ENCODE results near the gene TIMM10. TPM values are rescaled to one million over a fixed set of nuclear protein-coding genes. Genes with fewer than 3 reads are reported as not detected.

The TIMM10 gene
- polyA plus RNA-seq, 3 donors, result 30.4 to 62.1 (median 58.3) TPM

DNA sequence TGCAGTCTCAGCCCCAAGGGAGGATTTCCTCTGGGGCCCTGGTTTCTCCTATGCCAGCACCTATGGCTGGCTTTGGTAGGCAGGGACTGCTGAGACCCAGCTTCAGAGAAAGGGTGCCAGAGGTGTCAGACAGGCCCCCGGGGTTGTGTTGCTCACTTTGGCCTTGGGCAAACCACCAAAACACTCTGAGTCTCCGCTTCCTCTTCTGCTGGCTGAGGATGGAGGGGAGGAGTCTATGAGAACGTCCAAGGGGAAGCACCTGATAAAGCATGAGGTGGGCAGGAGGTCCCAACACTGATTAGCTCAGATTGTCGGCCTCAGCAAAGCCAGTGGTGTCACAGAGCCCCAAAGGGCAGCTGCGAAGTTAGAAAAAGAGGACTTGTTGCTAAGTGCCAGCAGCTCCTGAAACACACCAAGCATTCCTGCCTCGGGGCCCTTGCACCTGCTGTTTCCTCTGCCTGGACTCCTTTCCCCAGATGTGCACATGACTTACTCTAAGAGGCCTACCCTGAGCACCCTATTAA lies 17.4 kb upstream of the TIMM10 start:
- no peak overlapping the region for H3K9ac ChIP-seq (ENCODE audit: insufficient read depth, low read length, poor library complexity, severe bottlenecking)
- no peaks in the 10 kb centered on the region for H3K79me2 ChIP-seq (ENCODE audit: insufficient read depth, low read length)
- no peaks in the 10 kb centered on the region for H3K27me3 ChIP-seq (ENCODE audit: control insufficient read depth in 2 of 2, insufficient read depth in 2 of 2, low read length in 2 of 2)
- no peaks in the 10 kb centered on the region for H3K9me3 ChIP-seq (replicated peaks in 1 of 2; ENCODE audit: control insufficient read depth in 1 of 2, insufficient read depth in 1 of 2, low read length in 2 of 2)
- no peak overlapping the region for H3K4me3 ChIP-seq (replicated peaks in 1 of 3; ENCODE audit: low read depth in 2 of 3, low read length in 3 of 3)
- TF ChIP-seq, protein P1, sequence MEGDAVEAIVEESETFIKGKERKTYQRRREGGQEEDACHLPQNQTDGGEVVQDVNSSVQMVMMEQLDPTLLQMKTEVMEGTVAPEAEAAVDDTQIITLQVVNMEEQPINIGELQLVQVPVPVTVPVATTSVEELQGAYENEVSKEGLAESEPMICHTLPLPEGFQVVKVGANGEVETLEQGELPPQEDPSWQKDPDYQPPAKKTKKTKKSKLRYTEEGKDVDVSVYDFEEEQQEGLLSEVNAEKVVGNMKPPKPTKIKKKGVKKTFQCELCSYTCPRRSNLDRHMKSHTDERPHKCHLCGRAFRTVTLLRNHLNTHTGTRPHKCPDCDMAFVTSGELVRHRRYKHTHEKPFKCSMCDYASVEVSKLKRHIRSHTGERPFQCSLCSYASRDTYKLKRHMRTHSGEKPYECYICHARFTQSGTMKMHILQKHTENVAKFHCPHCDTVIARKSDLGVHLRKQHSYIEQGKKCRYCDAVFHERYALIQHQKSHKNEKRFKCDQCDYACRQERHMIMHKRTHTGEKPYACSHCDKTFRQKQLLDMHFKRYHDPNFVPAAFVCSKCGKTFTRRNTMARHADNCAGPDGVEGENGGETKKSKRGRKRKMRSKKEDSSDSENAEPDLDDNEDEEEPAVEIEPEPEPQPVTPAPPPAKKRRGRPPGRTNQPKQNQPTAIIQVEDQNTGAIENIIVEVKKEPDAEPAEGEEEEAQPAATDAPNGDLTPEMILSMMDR (IDR thresholded peaks at IDR 0.05), result no peak
- peaks cover 45 to 63% of the 10 kb centered on the region in 2 donors for H3K36me3 ChIP-seq (replicated peaks in 1 of 2; ENCODE audit: control insufficient read depth in 1 of 2, insufficient read depth in 2 of 2, low read length in 2 of 2)
- whole genome bisulfite sequencing (ENCODE audit: insufficient coverage), result 17% methylated on average over 5 of the region's 6 CpGs
- Mint-ChIP-seq H3K4me1 (peaks cover 12% of the 10 kb centered on the region), H3K9me3 (no peaks in the 10 kb centered on the region), H3K36me3 (peaks cover 54 to 63% of the 10 kb centered on the region in 2 donors), H3K27me3 (ENCODE audit: low read depth in 3 of 3) (peaks cover 0 to 2% (median 0%) of the 10 kb centered on the region in 3 donors), H3K27ac (peak overlapping the region in 6 of 7 donors; percentile 23 to 78 (median 66)), H3K4me3 (no peak overlapping the region)
- no peak overlapping the region for H2AFZ ChIP-seq (ENCODE audit: insufficient read depth, low read depth, low read length, poor library complexity, severe bottlenecking)
- no peak overlapping the region for H3K4me2 ChIP-seq (replicated peaks; ENCODE audit: extremely low read depth, low read length, poor library complexity, severe bottlenecking)
- H4K20me1 ChIP-seq (ENCODE audit: insufficient read depth, low read length), result peaks cover 28% of the 10 kb centered on the region
- peak in 1 of 3 donors; percentile 11 for DNase-seq
- intact Hi-C loops (cut with micrococcal nuclease), result no loop called here
- peak overlapping the region in 1 of 2 donors; percentile 37 for H3K27ac ChIP-seq (ENCODE audit: low read depth in 1 of 2, low read length in 2 of 2)
- H3K4me1 ChIP-seq (ENCODE audit: control insufficient read depth in 1 of 2, insufficient read depth in 2 of 2, low read length in 2 of 2), result peaks cover 11% of the 10 kb centered on the region in 2 donors

DNA sequence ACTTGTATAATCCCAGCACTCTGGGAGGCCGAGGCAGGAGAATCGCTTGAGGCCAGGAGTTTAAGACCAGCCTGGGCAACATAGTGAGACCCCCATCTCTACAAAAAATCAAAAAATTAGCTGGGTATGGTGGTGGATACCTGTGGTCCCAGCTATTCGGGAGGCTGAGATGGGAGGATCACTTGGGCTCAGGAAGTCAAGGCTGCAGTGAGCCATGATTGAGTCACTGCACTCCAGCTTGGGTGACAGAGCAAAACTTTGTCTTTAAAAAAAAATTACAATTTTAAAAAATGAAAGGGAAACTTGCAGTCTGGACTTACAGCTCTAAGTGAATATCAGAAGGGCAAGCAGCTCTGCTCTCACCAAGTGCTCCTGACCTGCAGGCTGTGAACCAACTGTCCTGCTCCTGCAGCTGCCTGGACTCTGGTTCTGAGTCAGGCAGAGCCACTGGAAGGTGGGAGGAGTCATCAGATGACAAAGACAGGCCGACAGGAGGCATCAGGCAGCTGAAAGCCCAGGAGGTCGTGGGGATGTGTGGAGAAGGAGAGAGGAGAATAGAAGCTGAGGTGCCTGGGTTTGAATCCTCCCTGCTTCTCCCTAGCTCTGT lies 16.4 kb upstream of the TIMM10 start:
- no peaks in the 10 kb centered on the region for H3K9me3 Mint-ChIP-seq
- H3K27me3 Mint-ChIP-seq (ENCODE audit: low read depth in 3 of 3), result peaks cover 0 to 5% (median 0%) of the 10 kb centered on the region in 3 donors
- no peaks in the 10 kb centered on the region for H3K27me3 ChIP-seq (ENCODE audit: control insufficient read depth in 2 of 2, insufficient read depth in 2 of 2, low read length in 2 of 2)
- no peak overlapping the region for H3K9ac ChIP-seq (ENCODE audit: insufficient read depth, low read length, poor library complexity, severe bottlenecking)
- WGBS (ENCODE audit: insufficient coverage), result 17% methylated on average over 1 of the region's 5 CpGs
- H3K36me3 Mint-ChIP-seq, result peaks cover 46 to 53% of the 10 kb centered on the region in 2 donors
- intact Hi-C loops (cut with micrococcal nuclease), result no loop called here
- no peak overlapping the region for H3K27ac ChIP-seq (ENCODE audit: low read depth in 1 of 2, low read length in 2 of 2)
- DNase-seq, result no peak
- H2AFZ ChIP-seq (ENCODE audit: insufficient read depth, low read depth, low read length, poor library complexity, severe bottlenecking), result no peak overlapping the region
- no peak overlapping the region for H3K4me2 ChIP-seq (replicated peaks; ENCODE audit: extremely low read depth, low read length, poor library complexity, severe bottlenecking)
- peaks cover 11% of the 10 kb centered on the region in 2 donors for H3K4me1 ChIP-seq (ENCODE audit: control insufficient read depth in 1 of 2, insufficient read depth in 2 of 2, low read length in 2 of 2)
- TF ChIP-seq, protein P1 (IDR thresholded peaks at IDR 0.05), result no peak
- H3K36me3 ChIP-seq (replicated peaks in 1 of 2; ENCODE audit: control insufficient read depth in 1 of 2, insufficient read depth in 2 of 2, low read length in 2 of 2), result peaks cover 36 to 54% of the 10 kb centered on the region in 2 donors
- no peaks in the 10 kb centered on the region for H3K79me2 ChIP-seq (ENCODE audit: insufficient read depth, low read length)
- H3K4me1 Mint-ChIP-seq, result peaks cover 12% of the 10 kb centered on the region
- peaks cover 19% of the 10 kb centered on the region for H4K20me1 ChIP-seq (ENCODE audit: insufficient read depth, low read length)
- H3K4me3 Mint-ChIP-seq, result no peak overlapping the region
- H3K9me3 ChIP-seq (replicated peaks in 1 of 2; ENCODE audit: control insufficient read depth in 1 of 2, insufficient read depth in 1 of 2, low read length in 2 of 2), result no peaks in the 10 kb centered on the region
- H3K27ac Mint-ChIP-seq, result peak overlapping the region in 2 of 7 donors; percentile 65 to 89
- no peak overlapping the region for H3K4me3 ChIP-seq (replicated peaks in 1 of 3; ENCODE audit: low read depth in 2 of 3, low read length in 3 of 3)
